Fibroblast of villous mesenchyme (primary cell): ENCODE data around the gene RASSF4. TPM values are rescaled to one million over a fixed set of nuclear protein-coding genes. Genes with fewer than 3 reads are reported as not detected.

Source experiments
- DNase-seq: peaks from one replicate; pipeline ENCODE4 v3.0.0-alpha.2; 2010; ENCODE audit warnings: low read depth
- H3K4me3 ChIP-seq: 2 replicates; pipeline ENCODE4 v1.5.1; 2011; ENCODE audit warnings: low read depth, mild to moderate bottlenecking, low read length
- total RNA-seq: library from RNA; depleted of rRNA; stranded (reverse); fragments of >200 nt; gene quantifications from 2 replicates; pipeline ENCODE4 v1.2.3, GENCODE V29; 2012
- TF ChIP-seq, protein P1 (sequence below): IDR thresholded peaks from 2 replicates; pipeline ENCODE4 v1.5.1; 2012; ENCODE audit warnings: low read depth, mild to moderate bottlenecking, low read length; ENCODE audit not compliant: insufficient read depth

Gene RASSF4
- total RNA-seq, 1 donor = 6.0 TPM

DNA sequence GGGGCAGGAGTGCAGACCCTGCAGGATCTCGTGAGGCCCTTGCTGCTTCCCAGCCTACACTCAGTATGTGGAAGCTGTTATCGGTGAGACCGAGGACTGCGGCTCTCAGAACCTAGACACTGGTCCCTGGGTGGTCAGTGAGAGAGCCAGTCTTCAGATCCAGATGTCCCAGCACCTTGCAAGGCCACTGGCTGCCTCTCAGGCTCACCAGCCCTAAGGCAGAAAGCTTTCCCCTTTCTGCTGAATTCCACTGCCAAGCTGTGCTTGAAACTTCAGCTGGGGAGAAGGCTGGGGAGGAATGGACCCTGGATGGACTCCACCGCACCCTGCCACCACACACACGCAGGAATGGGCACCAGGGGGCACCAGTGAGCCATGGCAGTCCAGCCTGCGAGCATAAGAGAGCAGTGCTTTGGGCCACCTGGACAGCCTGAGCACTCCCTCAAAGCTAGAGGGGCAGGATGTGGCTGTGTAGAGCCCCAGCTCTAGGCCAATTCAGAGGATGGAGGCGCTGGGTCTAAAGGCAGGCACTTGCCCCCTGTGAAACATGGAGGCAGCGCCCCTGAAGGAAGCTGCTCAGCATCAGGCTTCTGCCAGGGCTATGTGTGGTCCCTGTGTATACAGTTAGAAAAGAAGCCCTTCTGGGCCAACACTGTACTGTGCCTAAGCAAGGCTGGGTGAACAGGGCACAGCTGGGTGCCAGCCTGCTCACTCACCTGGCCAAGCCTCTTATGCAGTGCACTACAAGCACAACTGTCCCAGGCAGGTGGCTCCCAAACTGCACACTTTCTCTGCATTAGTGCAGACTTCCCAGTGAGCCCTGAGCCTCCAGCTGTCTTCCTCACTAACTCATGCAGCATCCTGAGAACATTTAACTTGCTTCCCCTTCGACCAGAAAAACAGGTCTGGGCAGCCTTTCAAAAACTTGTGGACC lies 26.8 kb upstream of the RASSF4 start:
- TF ChIP-seq, protein P1, sequence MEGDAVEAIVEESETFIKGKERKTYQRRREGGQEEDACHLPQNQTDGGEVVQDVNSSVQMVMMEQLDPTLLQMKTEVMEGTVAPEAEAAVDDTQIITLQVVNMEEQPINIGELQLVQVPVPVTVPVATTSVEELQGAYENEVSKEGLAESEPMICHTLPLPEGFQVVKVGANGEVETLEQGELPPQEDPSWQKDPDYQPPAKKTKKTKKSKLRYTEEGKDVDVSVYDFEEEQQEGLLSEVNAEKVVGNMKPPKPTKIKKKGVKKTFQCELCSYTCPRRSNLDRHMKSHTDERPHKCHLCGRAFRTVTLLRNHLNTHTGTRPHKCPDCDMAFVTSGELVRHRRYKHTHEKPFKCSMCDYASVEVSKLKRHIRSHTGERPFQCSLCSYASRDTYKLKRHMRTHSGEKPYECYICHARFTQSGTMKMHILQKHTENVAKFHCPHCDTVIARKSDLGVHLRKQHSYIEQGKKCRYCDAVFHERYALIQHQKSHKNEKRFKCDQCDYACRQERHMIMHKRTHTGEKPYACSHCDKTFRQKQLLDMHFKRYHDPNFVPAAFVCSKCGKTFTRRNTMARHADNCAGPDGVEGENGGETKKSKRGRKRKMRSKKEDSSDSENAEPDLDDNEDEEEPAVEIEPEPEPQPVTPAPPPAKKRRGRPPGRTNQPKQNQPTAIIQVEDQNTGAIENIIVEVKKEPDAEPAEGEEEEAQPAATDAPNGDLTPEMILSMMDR = peak; percentile 99
- peak; percentile 82 for DNase-seq
- H3K4me3 ChIP-seq = no peak overlapping the region

DNA sequence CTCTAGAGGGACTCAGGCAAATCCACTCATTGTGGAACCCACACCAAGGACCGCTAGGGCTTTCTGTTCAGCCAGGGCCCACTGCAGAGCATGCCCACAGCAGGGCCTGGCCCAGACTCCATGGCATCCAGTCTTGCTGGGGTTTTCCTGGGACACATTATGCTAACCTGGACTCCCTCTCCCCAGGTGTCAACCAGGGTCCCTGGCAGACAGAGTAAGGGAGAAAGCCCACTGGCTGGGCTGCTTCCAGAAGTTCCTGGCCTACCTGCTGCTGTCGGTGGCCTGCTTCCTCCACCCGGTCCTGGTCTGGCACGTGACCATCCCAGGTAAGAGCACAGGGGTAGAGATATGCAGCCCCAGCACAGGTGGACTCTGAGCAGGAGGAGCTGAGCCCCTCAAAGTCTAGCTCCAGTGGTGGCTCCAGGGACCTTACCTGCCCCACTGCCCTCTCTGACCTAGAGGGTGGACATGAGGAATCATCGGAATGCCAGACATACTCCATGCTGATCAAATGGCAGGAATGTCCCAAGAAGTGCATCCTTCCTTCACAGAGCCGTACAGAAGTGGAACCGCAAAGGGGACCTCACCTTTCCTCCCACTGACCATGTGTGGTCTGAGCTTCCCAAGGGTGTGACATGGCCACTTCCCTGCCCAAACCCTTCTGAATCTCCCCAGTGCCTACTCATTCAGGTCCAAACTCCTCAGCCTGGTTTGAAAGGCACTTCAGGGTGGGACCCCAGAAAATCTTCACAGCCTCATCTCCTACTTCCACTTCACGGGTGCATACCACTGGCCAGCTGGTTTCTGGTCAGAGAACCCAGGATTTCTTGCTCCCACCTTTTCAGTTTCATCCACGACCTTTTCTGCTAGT lies 25.9 kb upstream of the RASSF4 start:
- TF ChIP-seq, protein P1 = no peak
- no peak for DNase-seq
- no peak overlapping the region for H3K4me3 ChIP-seq

DNA sequence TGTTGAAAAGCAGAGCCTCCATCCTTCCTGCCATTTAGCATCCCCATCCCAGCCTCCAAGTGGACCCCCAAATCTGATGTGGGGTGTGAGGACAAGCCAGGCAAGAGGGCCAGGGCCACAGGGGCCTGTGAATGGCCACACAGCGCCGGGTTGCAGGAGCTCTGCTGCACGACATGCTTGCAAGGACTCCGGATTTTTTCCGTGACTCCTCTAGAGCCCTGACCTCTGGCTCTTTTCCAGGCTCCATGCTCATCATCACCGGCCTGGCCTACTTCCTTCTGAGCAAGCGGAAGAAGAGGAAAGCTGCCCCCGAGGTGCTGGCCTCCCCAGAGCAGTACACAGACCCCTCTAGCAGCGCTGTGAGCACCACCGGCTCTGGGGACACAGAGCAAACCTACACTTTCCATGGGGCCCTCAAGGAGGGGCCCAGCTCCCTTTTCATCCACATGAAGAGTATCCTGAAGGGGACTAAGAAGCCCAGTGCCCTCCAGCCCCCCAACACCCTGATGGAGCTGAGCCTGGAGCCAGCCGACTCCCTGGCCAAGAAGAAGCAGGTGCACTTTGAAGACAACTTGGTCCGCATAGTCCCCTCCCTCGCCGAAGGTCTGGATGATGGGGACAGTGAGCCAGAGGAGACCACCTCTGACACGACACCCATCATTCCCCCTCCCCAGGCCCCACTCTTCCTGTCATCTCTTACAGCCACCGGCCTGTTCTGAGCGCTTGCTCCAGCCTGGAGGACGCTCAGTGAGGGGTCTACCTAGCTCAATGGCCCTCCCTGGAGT lies 25.0 kb upstream of the RASSF4 start:
- TF ChIP-seq, protein P1 = no peak
- DNase-seq = no peak
- H3K4me3 ChIP-seq = no peak overlapping the region

DNA sequence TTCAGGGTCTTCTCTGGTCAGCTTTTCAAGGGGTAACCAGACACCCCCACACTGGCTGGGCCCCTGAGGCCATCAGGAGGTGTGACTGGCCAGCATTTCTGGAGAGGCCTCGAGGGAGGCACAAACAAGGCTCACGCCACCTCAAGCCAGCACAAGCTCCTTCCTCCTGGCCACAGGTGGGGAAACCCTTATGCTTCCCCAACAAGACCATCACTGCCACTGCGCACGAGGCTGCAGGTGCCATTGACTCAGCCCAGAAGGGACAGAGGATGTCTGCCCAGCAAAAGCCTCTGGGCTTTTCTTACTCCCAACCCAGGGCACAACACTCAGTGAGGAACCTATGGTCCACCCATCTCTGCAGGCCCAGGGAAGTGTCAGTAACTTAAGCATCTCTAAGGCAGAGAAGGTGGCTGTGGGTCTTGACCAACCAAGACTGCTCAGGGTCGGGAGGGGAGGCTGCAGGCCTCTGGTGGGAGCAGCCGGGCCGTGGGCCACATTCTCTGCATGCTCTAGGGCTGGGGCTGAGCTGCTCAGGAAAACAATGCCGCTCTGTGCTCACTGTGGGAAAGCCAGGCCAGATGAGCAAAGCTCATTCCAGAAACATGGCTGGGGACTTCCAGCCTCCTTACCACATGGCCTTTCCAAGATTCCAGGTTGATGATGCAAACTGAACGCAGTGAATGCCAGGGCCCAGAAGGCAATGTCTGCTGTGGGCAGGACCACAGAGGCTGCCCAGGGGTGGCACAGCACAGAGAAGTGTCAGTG lies 24.2 kb upstream of the RASSF4 start:
- no peak overlapping the region for H3K4me3 ChIP-seq
- DNase-seq = peak; percentile 78
- TF ChIP-seq, protein P1 = no peak

DNA sequence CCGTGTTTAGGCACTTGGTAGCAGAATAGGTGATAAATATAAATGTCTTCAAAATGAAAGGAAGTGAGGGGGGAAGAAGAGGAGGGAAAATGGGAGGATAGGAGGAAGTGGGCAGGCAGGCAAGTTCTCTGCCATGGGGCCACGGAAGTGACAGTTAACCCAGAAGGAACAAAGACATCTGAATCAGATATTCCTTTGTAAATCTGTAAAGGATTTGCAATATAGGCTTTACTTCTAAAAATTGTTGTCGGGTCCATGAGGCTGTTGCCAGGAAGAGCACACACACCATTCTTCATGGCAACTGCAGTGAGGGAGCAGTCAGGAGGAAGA lies 23.7 kb upstream of the RASSF4 start:
- DNase-seq = no peak
- H3K4me3 ChIP-seq = no peak overlapping the region
- TF ChIP-seq, protein P1 = no peak
